ENCODE measurements around the gene RHBDL2. TPM values are rescaled to one million over a fixed set of nuclear protein-coding genes. Genes with fewer than 3 reads are reported as not detected.

The RHBDL2 gene
- total and polyA plus RNA-seq, 9 of the 15 experiments (the other 6 are each of a cell fraction or from before 2014, with no cell fraction given): not detected

DNA sequence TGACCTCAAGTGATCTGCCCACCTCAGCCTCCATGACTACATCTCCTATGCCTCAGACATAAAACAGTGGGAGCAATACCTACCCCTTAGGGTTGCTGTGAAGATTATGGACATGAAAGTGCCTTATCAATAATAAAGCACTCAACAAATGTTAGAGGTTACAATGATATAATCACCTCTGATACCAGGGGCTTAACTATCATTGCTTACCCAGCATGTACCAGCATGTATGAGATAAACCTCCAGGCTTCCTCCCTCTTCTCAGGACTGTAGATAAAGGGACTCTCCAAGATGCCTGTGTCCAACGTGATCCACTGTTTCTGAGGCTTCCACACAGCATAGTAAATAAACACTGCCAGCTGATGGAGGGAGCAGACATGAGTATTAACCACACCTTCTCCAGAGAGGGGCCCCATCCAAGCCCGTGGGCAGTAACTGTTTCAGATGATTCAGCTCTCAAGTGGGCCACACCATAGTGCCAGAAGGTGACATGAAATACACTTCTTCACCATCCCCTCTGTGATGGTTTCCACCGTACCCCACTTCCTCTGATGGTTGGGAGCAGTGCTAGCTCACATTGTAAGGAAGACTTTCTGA, 26.2 kb downstream of the RHBDL2 start (continued):
- TF ChIP-seq FOXK2 (conservative IDR thresholded peaks at IDR 0.05 in 1 of 2, IDR thresholded peaks at IDR 0.05 in 1 of 2; ENCODE audit: low read depth in 2 of 2) (peak; percentile 88), MAZ (CRISPR knock-in tag; conservative IDR thresholded peaks at IDR 0.05 in 1 of 2, IDR thresholded peaks at IDR 0.05 in 1 of 2) (peak in 1 of 2 experiments; percentile 56; a peak in 2 of 4 replicates), ZNF584 (CRISPR knock-in tag; IDR thresholded peaks at IDR 0.05; ENCODE audit: low read depth) (0 out of 2 replicates have a peak, but pooled peaks have one; percentile 43), TGIF2 (CRISPR knock-in tag; IDR thresholded peaks at IDR 0.05) (no peak), ZNF175 (CRISPR knock-in tag; IDR thresholded peaks at IDR 0.05; ENCODE audit: low read depth) (no peak), MYBL2 (IDR thresholded peaks at IDR 0.05; ENCODE audit: low read depth) (no peak), MYBL2 (CRISPR knock-in tag; IDR thresholded peaks at IDR 0.05; ENCODE audit: borderline replicate concordance) (no peak), U2AF1 (optimal IDR thresholded peaks at IDR 0.05; ENCODE audit: low read depth, low read length) (no peak)
- TF ChIP-seq, protein P1, sequence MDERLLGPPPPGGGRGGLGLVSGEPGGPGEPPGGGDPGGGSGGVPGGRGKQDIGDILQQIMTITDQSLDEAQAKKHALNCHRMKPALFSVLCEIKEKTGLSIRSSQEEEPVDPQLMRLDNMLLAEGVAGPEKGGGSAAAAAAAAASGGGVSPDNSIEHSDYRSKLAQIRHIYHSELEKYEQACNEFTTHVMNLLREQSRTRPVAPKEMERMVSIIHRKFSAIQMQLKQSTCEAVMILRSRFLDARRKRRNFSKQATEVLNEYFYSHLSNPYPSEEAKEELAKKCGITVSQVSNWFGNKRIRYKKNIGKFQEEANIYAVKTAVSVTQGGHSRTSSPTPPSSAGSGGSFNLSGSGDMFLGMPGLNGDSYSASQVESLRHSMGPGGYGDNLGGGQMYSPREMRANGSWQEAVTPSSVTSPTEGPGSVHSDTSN (CRISPR knock-in tag; IDR thresholded peaks at IDR 0.05; ENCODE audit: low read depth): no peak
- TF ChIP-seq, protein P1 (tag; conservative IDR thresholded peaks at IDR 0.05; ENCODE audit: low read depth): no peak; the same call in 1 of the 2 replicates
- TF ChIP-seq, protein P2, sequence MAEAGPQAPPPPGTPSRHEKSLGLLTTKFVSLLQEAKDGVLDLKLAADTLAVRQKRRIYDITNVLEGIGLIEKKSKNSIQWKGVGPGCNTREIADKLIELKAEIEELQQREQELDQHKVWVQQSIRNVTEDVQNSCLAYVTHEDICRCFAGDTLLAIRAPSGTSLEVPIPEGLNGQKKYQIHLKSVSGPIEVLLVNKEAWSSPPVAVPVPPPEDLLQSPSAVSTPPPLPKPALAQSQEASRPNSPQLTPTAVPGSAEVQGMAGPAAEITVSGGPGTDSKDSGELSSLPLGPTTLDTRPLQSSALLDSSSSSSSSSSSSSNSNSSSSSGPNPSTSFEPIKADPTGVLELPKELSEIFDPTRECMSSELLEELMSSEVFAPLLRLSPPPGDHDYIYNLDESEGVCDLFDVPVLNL (CRISPR knock-in tag; IDR thresholded peaks at IDR 0.05; ENCODE audit: low read depth): no peak
- TF ChIP-seq, protein P3, sequence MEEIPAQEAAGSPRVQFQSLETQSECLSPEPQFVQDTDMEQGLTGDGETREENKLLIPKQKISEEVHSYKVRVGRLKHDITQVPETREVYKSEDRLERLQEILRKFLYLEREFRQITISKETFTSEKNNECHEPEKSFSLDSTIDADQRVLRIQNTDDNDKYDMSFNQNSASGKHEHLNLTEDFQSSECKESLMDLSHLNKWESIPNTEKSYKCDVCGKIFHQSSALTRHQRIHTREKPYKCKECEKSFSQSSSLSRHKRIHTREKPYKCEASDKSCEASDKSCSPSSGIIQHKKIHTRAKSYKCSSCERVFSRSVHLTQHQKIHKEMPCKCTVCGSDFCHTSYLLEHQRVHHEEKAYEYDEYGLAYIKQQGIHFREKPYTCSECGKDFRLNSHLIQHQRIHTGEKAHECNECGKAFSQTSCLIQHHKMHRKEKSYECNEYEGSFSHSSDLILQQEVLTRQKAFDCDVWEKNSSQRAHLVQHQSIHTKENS (CRISPR knock-in tag; IDR thresholded peaks at IDR 0.05): no peak
- TF ChIP-seq, protein P4, sequence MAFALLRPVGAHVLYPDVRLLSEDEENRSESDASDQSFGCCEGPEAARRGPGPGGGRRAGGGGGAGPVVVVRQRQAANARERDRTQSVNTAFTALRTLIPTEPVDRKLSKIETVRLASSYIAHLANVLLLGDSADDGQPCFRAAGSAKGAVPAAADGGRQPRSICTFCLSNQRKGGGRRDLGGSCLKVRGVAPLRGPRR (CRISPR knock-in tag; IDR thresholded peaks at IDR 0.05): no peak
- TF ChIP-seq, protein P5, sequence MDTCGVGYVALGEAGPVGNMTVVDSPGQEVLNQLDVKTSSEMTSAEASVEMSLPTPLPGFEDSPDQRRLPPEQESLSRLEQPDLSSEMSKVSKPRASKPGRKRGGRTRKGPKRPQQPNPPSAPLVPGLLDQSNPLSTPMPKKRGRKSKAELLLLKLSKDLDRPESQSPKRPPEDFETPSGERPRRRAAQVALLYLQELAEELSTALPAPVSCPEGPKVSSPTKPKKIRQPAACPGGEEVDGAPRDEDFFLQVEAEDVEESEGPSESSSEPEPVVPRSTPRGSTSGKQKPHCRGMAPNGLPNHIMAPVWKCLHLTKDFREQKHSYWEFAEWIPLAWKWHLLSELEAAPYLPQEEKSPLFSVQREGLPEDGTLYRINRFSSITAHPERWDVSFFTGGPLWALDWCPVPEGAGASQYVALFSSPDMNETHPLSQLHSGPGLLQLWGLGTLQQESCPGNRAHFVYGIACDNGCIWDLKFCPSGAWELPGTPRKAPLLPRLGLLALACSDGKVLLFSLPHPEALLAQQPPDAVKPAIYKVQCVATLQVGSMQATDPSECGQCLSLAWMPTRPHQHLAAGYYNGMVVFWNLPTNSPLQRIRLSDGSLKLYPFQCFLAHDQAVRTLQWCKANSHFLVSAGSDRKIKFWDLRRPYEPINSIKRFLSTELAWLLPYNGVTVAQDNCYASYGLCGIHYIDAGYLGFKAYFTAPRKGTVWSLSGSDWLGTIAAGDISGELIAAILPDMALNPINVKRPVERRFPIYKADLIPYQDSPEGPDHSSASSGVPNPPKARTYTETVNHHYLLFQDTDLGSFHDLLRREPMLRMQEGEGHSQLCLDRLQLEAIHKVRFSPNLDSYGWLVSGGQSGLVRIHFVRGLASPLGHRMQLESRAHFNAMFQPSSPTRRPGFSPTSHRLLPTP (IDR thresholded peaks at IDR 0.05; ENCODE audit: borderline replicate concordance, extremely low read depth, insufficient read length): no peak
- TF ChIP-seq, protein P6, sequence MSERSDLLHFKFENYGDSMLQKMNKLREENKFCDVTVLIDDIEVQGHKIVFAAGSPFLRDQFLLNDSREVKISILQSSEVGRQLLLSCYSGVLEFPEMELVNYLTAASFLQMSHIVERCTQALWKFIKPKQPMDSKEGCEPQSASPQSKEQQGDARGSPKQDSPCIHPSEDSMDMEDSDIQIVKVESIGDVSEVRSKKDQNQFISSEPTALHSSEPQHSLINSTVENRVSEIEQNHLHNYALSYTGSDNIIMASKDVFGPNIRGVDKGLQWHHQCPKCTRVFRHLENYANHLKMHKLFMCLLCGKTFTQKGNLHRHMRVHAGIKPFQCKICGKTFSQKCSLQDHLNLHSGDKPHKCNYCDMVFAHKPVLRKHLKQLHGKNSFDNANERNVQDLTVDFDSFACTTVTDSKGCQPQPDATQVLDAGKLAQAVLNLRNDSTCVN (CRISPR knock-in tag; IDR thresholded peaks at IDR 0.05): no peak

Data from K562 (cell line).